Activated CD4-positive, alpha-beta memory T cell treated with anti-CD3 and anti-CD28 coated beads for 36 hours (primary cell): ENCODE data around the gene JAZF1. TPM values are rescaled to one million over a fixed set of nuclear protein-coding genes. Genes with fewer than 3 reads are reported as not detected.
"Not testable (repeated sequence)": the region's sequence is repeated elsewhere in the genome, so short reads cannot be mapped to it uniquely, and the experiment has no call there.

Source experiments
- CTCF ChIA-PET: fragments of 350-600 bp; sonication (Branson Sonifier 250); formaldehyde crosslinking; loops from one replicate; lab custom pipeline; 2021; ENCODE audit warnings: antibody characterized with exemption, inconsistent platforms; lab: Charles Lee
- POLR2A ChIA-PET: fragments of 350-600 bp; sonication (Branson Sonifier 250); formaldehyde crosslinking; loops from one replicate; lab custom pipeline; 2021; ENCODE audit warnings: antibody characterized with exemption; lab: Charles Lee
- DNase-seq: peaks from one replicate; pipeline ENCODE4 v3.0.0-alpha.2; 2020
- H3K27ac Mint-ChIP-seq: one replicate; pipeline ENCODE4 v1.8.0; 2021; ENCODE audit warnings: mixed read lengths
- H3K27me3 Mint-ChIP-seq: one replicate; pipeline ENCODE4 v1.8.0; 2021; ENCODE audit warnings: mixed read lengths
- H3K36me3 Mint-ChIP-seq: one replicate; pipeline ENCODE4 v1.8.0; 2021; ENCODE audit warnings: mixed read lengths
- H3K4me1 Mint-ChIP-seq: one replicate; pipeline ENCODE4 v1.8.0; 2021; ENCODE audit warnings: low read depth, mixed read lengths
- H3K4me3 Mint-ChIP-seq: one replicate; pipeline ENCODE4 v1.8.0; 2021; ENCODE audit warnings: mild to moderate bottlenecking, mixed read lengths
- H3K9me3 Mint-ChIP-seq: one replicate; pipeline ENCODE4 v1.8.0; 2021; ENCODE audit warnings: mixed read lengths
- intact Hi-C: fragments of 100-400 bp; cut with micrococcal nuclease; formaldehyde crosslinking; loops from one replicate; pipeline ENCODE4 v1.15.1; 2023
- total RNA-seq, 2 experiments: library from RNA; stranded (reverse); gene quantifications; one replicate each; pipeline ENCODE4 v1.2.3, GENCODE V29; 2021

JAZF1 gene
- total RNA-seq, 2 experiments from 2014 or later: 3.8 to 4.3 TPM

- intact Hi-C loops: loop anchor here (2.0 to 10.0 kb wide), 3 partner anchors 75 to 255 kb away; no protein-coding TSS in a partner anchor
- ChIA-PET CTCF (no interaction called here), POLR2A (interaction anchor here (0.8 kb wide), 1 partner anchor 118 kb away, joined by 3 read pairs; no protein-coding TSS in a partner anchor)
- no peak for DNase-seq
- no peaks in the 10 kb centered on the region for H3K27me3 Mint-ChIP-seq
- no peaks in the 10 kb centered on the region for H3K9me3 Mint-ChIP-seq
- peaks cover 1% of the 10 kb centered on the region for H3K36me3 Mint-ChIP-seq
- no peak overlapping the region for H3K4me3 Mint-ChIP-seq
- peaks cover 22% of the 10 kb centered on the region for H3K4me1 Mint-ChIP-seq
- H3K27ac Mint-ChIP-seq: no peak overlapping the region
Observed at GRCh38 chr7:27900006-27900405, 280.6 kb downstream of the JAZF1 start.

- H3K4me3 Mint-ChIP-seq: no peak overlapping the region
- intact Hi-C loops: loop anchor here (1.0 kb wide), 1 partner anchor 159 kb away; the partner anchor contains the start of gene TAX1BP1
- peaks cover 22% of the 10 kb centered on the region for H3K4me1 Mint-ChIP-seq
- no peaks in the 10 kb centered on the region for H3K9me3 Mint-ChIP-seq
- peaks cover 1% of the 10 kb centered on the region for H3K36me3 Mint-ChIP-seq
- ChIA-PET CTCF (no interaction called here), POLR2A (interaction anchor here (0.8 kb wide), 1 partner anchor 117 kb away, joined by 3 read pairs; no protein-coding TSS in a partner anchor)
- no peaks in the 10 kb centered on the region for H3K27me3 Mint-ChIP-seq
- H3K27ac Mint-ChIP-seq: no peak overlapping the region
- peak; percentile 53 for DNase-seq
Observed at GRCh38 chr7:27899601-27900000, 281.0 kb downstream of the JAZF1 start.

- Mint-ChIP-seq H3K4me3 (no peak overlapping the region), H3K27me3 (no peaks in the 10 kb centered on the region), H3K4me1 (peaks cover 22% of the 10 kb centered on the region), H3K9me3 (no peaks in the 10 kb centered on the region), H3K27ac (no peak overlapping the region), H3K36me3 (peaks cover 11% of the 10 kb centered on the region)
- DNase-seq: no peak
- ChIA-PET POLR2A (no interaction called here), CTCF (no interaction called here)
- intact Hi-C loops: no loop called here
Observed at GRCh38 chr7:27897441-27897847, 283.2 kb downstream of the JAZF1 start.

- no peaks in the 10 kb centered on the region for H3K9me3 Mint-ChIP-seq
- H3K4me1 Mint-ChIP-seq: peaks cover 22% of the 10 kb centered on the region
- no peak overlapping the region for H3K27ac Mint-ChIP-seq
- intact Hi-C loops: no loop called here
- H3K4me3 Mint-ChIP-seq: no peak overlapping the region
- POLR2A ChIA-PET: no interaction called here
- no peak for DNase-seq
- H3K27me3 Mint-ChIP-seq: no peaks in the 10 kb centered on the region
- CTCF ChIA-PET: no interaction called here
- H3K36me3 Mint-ChIP-seq: peaks cover 11% of the 10 kb centered on the region
Observed at GRCh38 chr7:27897001-27897400, 283.6 kb downstream of the JAZF1 start.

GRCh38 chr7:27895551-27895950 is 285.0 kb downstream of the JAZF1 start:
- H3K27ac Mint-ChIP-seq: no peak overlapping the region
- H3K4me1 Mint-ChIP-seq: peaks cover 13% of the 10 kb centered on the region
- ChIA-PET POLR2A (no interaction called here), CTCF (no interaction called here)
- H3K36me3 Mint-ChIP-seq: peaks cover 11% of the 10 kb centered on the region
- no peak for DNase-seq
- intact Hi-C loops: no loop called here
- no peak overlapping the region for H3K4me3 Mint-ChIP-seq
- no peaks in the 10 kb centered on the region for H3K9me3 Mint-ChIP-seq
- no peaks in the 10 kb centered on the region for H3K27me3 Mint-ChIP-seq

- Mint-ChIP-seq H3K27ac (no peak overlapping the region), H3K4me3 (no peak overlapping the region), H3K27me3 (no peaks in the 10 kb centered on the region), H3K4me1 (no peaks in the 10 kb centered on the region), H3K36me3 (peaks cover 12% of the 10 kb centered on the region), H3K9me3 (no peaks in the 10 kb centered on the region)
- intact Hi-C loops: no loop called here
- no peak for DNase-seq
- ChIA-PET POLR2A (no interaction called here), CTCF (interaction anchor here (1.1 kb wide), 1 partner anchor 131 kb away, joined by 3 read pairs; no protein-coding TSS in a partner anchor)
Observed at GRCh38 chr7:27890205-27890849, 290.3 kb downstream of the JAZF1 start.

GRCh38 chr7:27889800-27890199 is 290.8 kb downstream of the JAZF1 start:
- H3K4me3 Mint-ChIP-seq: no peak overlapping the region
- H3K36me3 Mint-ChIP-seq: peaks cover 12% of the 10 kb centered on the region
- no peaks in the 10 kb centered on the region for H3K9me3 Mint-ChIP-seq
- no peak overlapping the region for H3K27ac Mint-ChIP-seq
- intact Hi-C loops: no loop called here
- DNase-seq: no peak
- ChIA-PET POLR2A (no interaction called here), CTCF (interaction anchor here (1.1 kb wide), 1 partner anchor 131 kb away, joined by 3 read pairs; no protein-coding TSS in a partner anchor)
- no peaks in the 10 kb centered on the region for H3K4me1 Mint-ChIP-seq
- no peaks in the 10 kb centered on the region for H3K27me3 Mint-ChIP-seq

DNA sequence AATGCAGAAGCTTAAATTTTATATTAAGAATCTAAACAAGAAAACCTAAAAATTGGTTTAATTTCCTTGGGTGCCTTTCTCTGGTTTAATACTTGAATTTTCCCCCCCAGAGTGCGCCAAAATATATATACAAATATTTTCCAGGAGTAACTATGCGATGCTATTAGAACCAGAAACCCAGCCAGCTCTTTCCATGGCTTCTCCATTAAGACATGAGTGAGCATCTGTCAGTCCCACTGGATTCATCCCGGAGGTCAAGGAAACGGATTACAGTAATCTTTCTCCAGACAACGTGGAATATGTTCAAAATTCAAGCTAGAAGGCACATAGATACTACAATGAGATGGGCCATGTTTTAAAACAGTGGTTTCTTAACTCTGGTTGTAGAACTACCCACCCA is 291.9 kb downstream of the JAZF1 start:
- DNase-seq: no peak
- Mint-ChIP-seq H3K36me3 (peaks cover 10% of the 10 kb centered on the region), H3K4me3 (no peak overlapping the region), H3K27me3 (no peaks in the 10 kb centered on the region), H3K27ac (no peak overlapping the region), H3K4me1 (no peaks in the 10 kb centered on the region), H3K9me3 (no peaks in the 10 kb centered on the region)
- intact Hi-C loops: no loop called here
- ChIA-PET CTCF (no interaction called here), POLR2A (no interaction called here)

DNA sequence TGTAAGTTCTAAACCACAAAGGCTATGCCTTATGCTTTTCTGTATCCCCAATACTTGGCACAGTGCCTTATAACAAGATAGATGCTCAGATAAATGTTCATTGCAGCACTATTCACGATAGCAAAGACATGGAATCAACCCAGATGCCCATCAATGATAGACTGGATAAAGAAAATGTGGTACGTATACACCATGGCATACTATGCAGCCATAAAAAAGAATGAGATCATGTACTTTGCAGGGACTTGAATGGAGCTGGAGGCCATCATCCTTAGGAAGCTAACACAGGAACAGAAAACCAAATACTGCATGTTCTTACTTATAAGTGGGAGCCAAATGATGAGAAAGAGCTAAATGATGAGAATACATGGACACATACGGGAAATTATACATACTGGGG is 293.9 kb downstream of the JAZF1 start:
- H3K9me3 Mint-ChIP-seq, H3K36me3 Mint-ChIP-seq, intact Hi-C loops, H3K4me3 Mint-ChIP-seq, DNase-seq, H3K27me3 Mint-ChIP-seq, POLR2A ChIA-PET, CTCF ChIA-PET, H3K27ac Mint-ChIP-seq, H3K4me1 Mint-ChIP-seq: not testable (repeated sequence)

DNA sequence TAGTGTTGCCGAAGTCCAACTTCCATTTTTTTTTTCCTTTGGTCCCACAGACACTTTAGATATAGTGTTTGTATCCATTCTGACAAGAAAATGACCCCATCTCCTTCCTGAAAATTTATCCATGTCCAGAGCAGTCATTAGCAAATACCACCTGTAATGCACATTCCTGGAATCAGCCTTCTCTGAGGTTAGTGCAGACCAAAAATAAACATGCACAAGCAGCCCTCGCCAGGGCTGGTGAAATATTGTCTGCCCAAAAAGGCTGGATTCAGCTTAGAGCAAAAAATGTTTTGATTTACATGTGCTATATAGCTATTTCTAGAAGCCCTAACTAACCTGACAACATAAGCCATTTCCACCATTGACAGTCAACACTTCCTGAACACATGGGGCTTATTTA is 294.9 kb downstream of the JAZF1 start:
- DNase-seq: no peak
- Mint-ChIP-seq H3K9me3 (no peaks in the 10 kb centered on the region), H3K27me3 (no peaks in the 10 kb centered on the region), H3K27ac (no peak overlapping the region), H3K36me3 (peaks cover 2% of the 10 kb centered on the region), H3K4me1 (no peaks in the 10 kb centered on the region), H3K4me3 (no peak overlapping the region)
- CTCF ChIA-PET: no interaction called here
- POLR2A ChIA-PET: no interaction called here
- intact Hi-C loops: no loop called here

- DNase-seq: no peak
- Mint-ChIP-seq H3K4me3 (no peak overlapping the region), H3K27ac (no peak overlapping the region), H3K9me3 (no peaks in the 10 kb centered on the region), H3K36me3 (peaks cover 2% of the 10 kb centered on the region), H3K27me3 (no peaks in the 10 kb centered on the region), H3K4me1 (no peaks in the 10 kb centered on the region)
- ChIA-PET CTCF (no interaction called here), POLR2A (no interaction called here)
- intact Hi-C loops: no loop called here
Observed at GRCh38 chr7:27883696-27884095, 296.9 kb downstream of the JAZF1 start.

- CTCF ChIA-PET: no interaction called here
- intact Hi-C loops: no loop called here
Observed at GRCh38 chr7:27876756-27877155, 303.8 kb downstream of the JAZF1 start.

DNA sequence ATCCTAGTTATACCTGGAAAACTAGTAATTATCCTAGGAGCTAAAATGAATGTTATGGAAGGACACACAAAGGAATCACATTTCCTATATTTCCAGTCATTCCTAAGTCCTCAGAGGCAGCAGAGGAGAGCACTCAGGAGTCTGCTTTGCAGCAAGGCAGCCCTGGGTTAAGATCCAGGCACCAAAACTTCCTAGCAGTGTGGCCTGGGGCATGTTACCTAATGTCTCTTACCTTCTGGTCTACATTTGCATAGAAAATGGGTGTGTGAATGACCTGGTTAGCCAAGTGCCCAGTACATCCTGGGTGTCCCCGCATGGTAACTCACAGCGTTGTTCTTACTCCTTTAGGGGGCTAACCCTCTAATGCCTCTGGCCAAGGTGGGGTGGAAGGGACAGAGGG is 304.8 kb downstream of the JAZF1 start:
- intact Hi-C loops: no loop called here
- Mint-ChIP-seq H3K27ac (no peak overlapping the region), H3K27me3 (no peaks in the 10 kb centered on the region), H3K4me1 (no peaks in the 10 kb centered on the region), H3K9me3 (no peaks in the 10 kb centered on the region), H3K4me3 (no peak overlapping the region), H3K36me3 (no peaks in the 10 kb centered on the region)
- no peak for DNase-seq
- ChIA-PET POLR2A (no interaction called here), CTCF (no interaction called here)

More at GRCh38 chr7:27876756-27877155, 303.8 kb downstream of the JAZF1 start:
- DNase-seq: no peak
- POLR2A ChIA-PET: no interaction called here
- H3K9me3 Mint-ChIP-seq: no peaks in the 10 kb centered on the region
- no peak overlapping the region for H3K27ac Mint-ChIP-seq
- no peaks in the 10 kb centered on the region for H3K27me3 Mint-ChIP-seq
- H3K4me3 Mint-ChIP-seq: no peak overlapping the region
- no peaks in the 10 kb centered on the region for H3K4me1 Mint-ChIP-seq
- no peaks in the 10 kb centered on the region for H3K36me3 Mint-ChIP-seq
